ENCODE results near the gene SMPDL3A. TPM values are rescaled to one million over a fixed set of nuclear protein-coding genes. Genes with fewer than 3 reads are reported as not detected.

Gene SMPDL3A
- total and polyA plus RNA-seq, 2 of the 13 experiments (the other 11 are each of a cell fraction or from before 2014, with no cell fraction given) = 7.8 to 17.3 TPM

- TF ChIP-seq POGK (CRISPR knock-in tag; conservative IDR thresholded peaks at IDR 0.05) (peak; percentile 97), THAP11 (CRISPR knock-in tag; IDR thresholded peaks at IDR 0.05) (peak; percentile 82), HMGXB4 (CRISPR knock-in tag; IDR thresholded peaks at IDR 0.05; ENCODE audit: borderline replicate concordance in 1 of 2, low read depth in 1 of 2) (peak; percentile 98 to 99), ZNF281 (CRISPR knock-in tag; IDR thresholded peaks at IDR 0.05; ENCODE audit: borderline replicate concordance) (no peak; the same call in 1 of the 2 replicates), RFXANK (CRISPR knock-in tag; IDR thresholded peaks at IDR 0.05) (no peak; the same call in 1 of the 2 replicates), AHDC1 (CRISPR knock-in tag; IDR thresholded peaks at IDR 0.05; ENCODE audit: borderline replicate concordance) (0 out of 2 replicates have a peak, but pooled peaks have one; percentile 11), PHF5A (CRISPR knock-in tag; IDR thresholded peaks at IDR 0.05; ENCODE audit: low read depth, unreplicated experiment) (peak; percentile 49), HOMEZ (CRISPR knock-in tag; IDR thresholded peaks at IDR 0.05; ENCODE audit: low read depth) (peak; percentile 84), HNF4G (IDR thresholded peaks at IDR 0.05; ENCODE audit: borderline replicate concordance, low read depth, low read length) (no peak), HNF4G (CRISPR knock-in tag; IDR thresholded peaks at IDR 0.05; ENCODE audit: borderline replicate concordance, low read depth) (peak; percentile 90)
Observed at GRCh38 chr6:122789182-122790027, at the start of gene SMPDL3A (continued).
